Uterus (tissue), 2 donors: ENCODE results near the gene STARD10.

Source experiments
- CTCF ChIP-seq, 4 experiments: fragments of 200-600 bp in 2 of 4; fragments of 450-650 bp in 2 of 4; sonication (generic) in 2 of 4; IDR thresholded peaks; one replicate each; pipeline ENCODE4 v1.5.1; 2016 to 2019; ENCODE audit warnings: antibody characterized with exemption in 4 of 4, mild to moderate bottlenecking in 2 of 4, moderate library complexity in 1 of 4
- POLR2A ChIP-seq, 2 donors: fragments of 450-650 bp; IDR thresholded peaks; one replicate each; pipeline ENCODE4 v1.6.1; 2016; ENCODE audit warnings: antibody characterized with exemption in 2 of 2, mild to moderate bottlenecking in 1 of 2, moderate library complexity in 1 of 2

- TF ChIP-seq POLR2A (IDR thresholded peaks at IDR 0.05) (no peak), CTCF (IDR thresholded peaks at IDR 0.05) (no peak)
Measured at GRCh38 chr11:72750556-72751115, 43.2 kb downstream of the STARD10 start.
